ENCODE results near the gene CLDN9.

The CLDN9 gene

GRCh38 chr16:3007059-3007956, 5.4 kb upstream of the CLDN9 start:
- ATAC-seq, result no peak
- TF ChIP-seq ZFP30 (CRISPR knock-in tag; IDR thresholded peaks at IDR 0.05), result no peak

- no peak for ATAC-seq
- no peak for TF ChIP-seq ZC3H10 (CRISPR knock-in tag; IDR thresholded peaks at IDR 0.05)
- no peak for TF ChIP-seq CREB5 (CRISPR knock-in tag; IDR thresholded peaks at IDR 0.05; ENCODE audit: low read depth)
- no peak for TF ChIP-seq GLIS3 (CRISPR knock-in tag; IDR thresholded peaks at IDR 0.05)
- TF ChIP-seq BACH2 (CRISPR knock-in tag; IDR thresholded peaks at IDR 0.05; ENCODE audit: borderline replicate concordance), result no peak
- no peak for TF ChIP-seq TCF4 (CRISPR knock-in tag; IDR thresholded peaks at IDR 0.05; ENCODE audit: borderline replicate concordance)
- no peak for TF ChIP-seq TOX (CRISPR knock-in tag; IDR thresholded peaks at IDR 0.05; ENCODE audit: borderline replicate concordance)
- TF ChIP-seq PPARA (CRISPR knock-in tag; IDR thresholded peaks at IDR 0.05; ENCODE audit: borderline replicate concordance), result no peak
- TF ChIP-seq CSRNP3 (CRISPR knock-in tag; IDR thresholded peaks at IDR 0.05), result no peak
- no peak for TF ChIP-seq RARB (CRISPR knock-in tag; IDR thresholded peaks at IDR 0.05)
- no peak for TF ChIP-seq CSDC2 (CRISPR knock-in tag; IDR thresholded peaks at IDR 0.05)
- TF ChIP-seq SNAI2 (CRISPR knock-in tag; IDR thresholded peaks at IDR 0.05), result no peak
- TF ChIP-seq OSR1 (CRISPR knock-in tag; IDR thresholded peaks at IDR 0.05), result no peak
- no peak for TF ChIP-seq ZFP3 (CRISPR knock-in tag; IDR thresholded peaks at IDR 0.05)
- TF ChIP-seq ZNF70 (CRISPR knock-in tag; IDR thresholded peaks at IDR 0.05), result no peak
- no peak for TF ChIP-seq PATZ1 (CRISPR knock-in tag; IDR thresholded peaks at IDR 0.05; ENCODE audit: borderline replicate concordance)
- no peak for TF ChIP-seq ARNTL (CRISPR knock-in tag; IDR thresholded peaks at IDR 0.05; ENCODE audit: borderline replicate concordance, low read depth)
- TF ChIP-seq POU6F1 (CRISPR knock-in tag; IDR thresholded peaks at IDR 0.05; ENCODE audit: borderline replicate concordance, low read depth), result no peak
- no peak for TF ChIP-seq TSHZ2 (CRISPR knock-in tag; IDR thresholded peaks at IDR 0.05)
Observed at GRCh38 chr16:3007957-3008689, 4.6 kb upstream of the CLDN9 start.

- no peak for ATAC-seq
- TF ChIP-seq ZNF70 (CRISPR knock-in tag; IDR thresholded peaks at IDR 0.05) (no peak), ZFP3 (CRISPR knock-in tag; IDR thresholded peaks at IDR 0.05) (no peak), CSDC2 (CRISPR knock-in tag; IDR thresholded peaks at IDR 0.05) (no peak), TOX (CRISPR knock-in tag; IDR thresholded peaks at IDR 0.05; ENCODE audit: borderline replicate concordance) (no peak), ZNF8 (CRISPR knock-in tag; IDR thresholded peaks at IDR 0.05) (no peak), PATZ1 (CRISPR knock-in tag; IDR thresholded peaks at IDR 0.05; ENCODE audit: borderline replicate concordance) (no peak), CSRNP3 (CRISPR knock-in tag; IDR thresholded peaks at IDR 0.05) (no peak), TSHZ2 (CRISPR knock-in tag; IDR thresholded peaks at IDR 0.05) (no peak)
Observed at GRCh38 chr16:3008690-3009037, 4.1 kb upstream of the CLDN9 start.

Measured in SK-N-SH treated with all-trans-retinoic acid at 6 μM for 48 hours (cell line).